Raji (cell line): ENCODE results near the gene MYOC.

Experiments used
- POLR2A ChIP-seq: IDR thresholded peaks from 2 replicates; pipeline ENCODE4 v1.6.1; 2011; ENCODE audit warnings: low read depth, low read length, control low read depth; ENCODE audit not compliant: insufficient read depth

Gene MYOC

GRCh38 chr1:171652234-171652822, at the start of gene MYOC:
MYOC (minus strand) TSS chr1:171652688; CDS start chr1:171652611, 77 bp downstream.
- no peak for TF ChIP-seq POLR2A

GRCh38 chr1:171699531-171699930, 47.0 kb upstream of the MYOC start:
- no peak for TF ChIP-seq POLR2A

- TF ChIP-seq POLR2A = no peak
Observed at GRCh38 chr1:171683870-171684269, 31.4 kb upstream of the MYOC start.

- TF ChIP-seq POLR2A = no peak
Observed at GRCh38 chr1:171680339-171680738, 27.9 kb upstream of the MYOC start.

- no peak for TF ChIP-seq POLR2A
Observed at GRCh38 chr1:171676823-171677222, 24.3 kb upstream of the MYOC start.

- TF ChIP-seq POLR2A = no peak
Observed at GRCh38 chr1:171674431-171675405, 22.2 kb upstream of the MYOC start.

- no peak for TF ChIP-seq POLR2A
Observed at GRCh38 chr1:171670739-171671138, 18.3 kb upstream of the MYOC start.

- no peak for TF ChIP-seq POLR2A
Observed at GRCh38 chr1:171668372-171668771, 15.9 kb upstream of the MYOC start.

- TF ChIP-seq POLR2A = no peak
Observed at GRCh38 chr1:171666114-171666769, 13.8 kb upstream of the MYOC start.

GRCh38 chr1:171664976-171665375, 12.5 kb upstream of the MYOC start:
- TF ChIP-seq POLR2A = no peak

GRCh38 chr1:171663854-171664575, 11.5 kb upstream of the MYOC start:
- TF ChIP-seq POLR2A = no peak

GRCh38 chr1:171663036-171663853, 10.8 kb upstream of the MYOC start:
- no peak for TF ChIP-seq POLR2A

GRCh38 chr1:171661076-171661650, 8.7 kb upstream of the MYOC start:
- TF ChIP-seq POLR2A = no peak

GRCh38 chr1:171655746-171656116, 3.2 kb upstream of the MYOC start:
- TF ChIP-seq POLR2A = no peak
